Left hindlimb (tissue), 1 donor: ENCODE results near the gene GRID2IP.

Experiments
- DNase-seq: peaks from one replicate; pipeline ENCODE4 v3.0.0-alpha.2; 2018

GRID2IP gene

DNA sequence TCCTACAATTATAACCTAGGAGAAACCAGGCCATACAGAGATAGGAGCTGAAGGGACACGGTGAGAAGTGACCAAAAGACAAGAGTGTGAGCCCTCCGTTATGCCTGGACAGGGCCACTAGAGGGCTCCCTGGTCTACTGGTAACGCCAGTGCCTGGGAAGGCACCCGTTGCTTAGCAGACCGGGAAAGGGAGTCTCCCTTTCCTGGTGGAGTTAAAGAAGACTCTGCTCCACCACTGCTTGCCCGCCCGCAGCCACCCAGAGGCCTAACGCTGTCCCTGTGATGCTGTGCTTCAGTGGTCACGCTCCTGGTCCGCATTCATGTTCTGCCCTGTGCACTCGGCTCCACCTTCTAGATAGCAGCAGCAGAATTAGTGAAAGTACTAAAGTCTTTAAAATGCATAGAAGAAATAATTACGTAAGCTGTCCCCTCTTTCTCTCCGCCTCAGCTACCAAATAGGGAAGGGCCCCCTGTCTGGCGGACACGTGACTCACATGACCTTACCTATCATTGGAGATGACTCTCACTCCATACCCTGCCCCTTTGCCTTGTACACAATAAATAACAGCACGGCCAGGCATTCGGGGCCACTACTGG, 34.8 kb downstream of the GRID2IP start:
- DNase-seq = peak; percentile 85

DNA sequence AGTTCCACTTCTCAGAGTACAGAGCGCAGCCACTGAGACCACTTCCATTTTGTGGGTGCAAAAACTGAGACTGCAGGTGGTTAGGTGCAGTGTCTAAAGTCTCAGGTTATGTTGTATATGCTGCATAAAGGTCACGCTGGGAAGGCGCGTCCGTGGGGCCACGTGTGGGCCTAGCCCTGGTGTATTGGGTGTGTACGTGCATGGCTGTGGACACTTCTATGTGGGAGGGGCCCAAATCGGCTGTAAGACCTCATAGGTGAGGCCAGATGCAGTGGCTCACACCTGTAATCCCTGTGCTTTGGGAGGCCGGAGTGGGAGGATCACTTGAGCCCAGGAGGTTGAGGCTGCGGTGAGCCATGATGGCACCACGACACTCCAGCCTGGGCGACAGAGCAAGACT, 37.7 kb downstream of the GRID2IP start:
- DNase-seq = no peak

DNA sequence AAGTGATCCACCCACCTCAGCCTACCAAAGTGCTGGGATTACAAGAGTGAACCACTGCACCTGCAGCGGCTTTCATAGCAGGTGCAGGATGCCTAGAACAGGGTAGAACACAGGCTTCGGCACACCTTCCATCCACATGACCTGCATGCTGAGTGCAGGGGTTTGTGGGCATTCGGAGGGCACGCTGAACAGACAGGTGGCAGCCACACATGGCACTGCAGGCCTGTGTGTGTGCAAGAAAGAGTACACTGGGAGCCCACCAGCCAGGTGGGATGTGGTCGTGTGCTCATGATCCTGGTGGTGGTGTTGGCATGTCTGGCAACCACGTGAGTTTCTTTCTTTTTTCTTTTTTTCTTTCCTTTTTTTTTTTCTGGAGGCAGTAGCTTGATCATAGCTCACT, 38.4 kb downstream of the GRID2IP start:
- no peak for DNase-seq

DNA sequence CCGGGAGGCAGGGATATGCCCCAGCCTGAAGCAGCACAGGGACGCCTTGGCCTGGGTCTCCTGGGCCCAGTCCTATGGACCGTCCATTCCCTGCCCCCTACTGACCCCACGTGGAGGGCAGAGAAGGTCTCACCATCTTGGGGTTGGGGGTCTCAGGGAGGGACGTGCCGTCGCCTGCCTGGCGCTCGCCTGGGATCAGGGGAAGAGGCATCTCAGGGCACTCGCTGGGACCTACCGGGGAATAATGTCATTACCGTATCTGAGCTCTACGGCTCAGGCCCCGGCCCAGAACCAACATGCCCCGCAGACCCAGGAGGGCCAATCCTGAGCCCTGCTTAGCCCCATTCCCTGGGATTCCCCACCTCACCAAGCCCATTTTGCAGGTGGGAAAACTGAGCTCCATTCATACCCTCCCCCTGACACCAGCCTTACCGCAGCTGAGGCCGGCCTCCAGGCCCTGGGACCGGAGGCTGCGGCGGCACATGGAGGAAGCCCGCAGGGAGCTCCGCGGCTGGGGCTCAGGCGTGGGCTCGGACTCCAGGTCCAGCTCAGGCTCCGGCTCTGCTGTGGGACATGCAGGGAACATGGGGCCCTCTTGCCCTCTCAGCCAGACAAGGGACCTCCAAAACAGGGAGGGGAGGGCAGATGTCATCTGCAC, 40.7 kb downstream of the GRID2IP start:
- DNase-seq = no peak

DNA sequence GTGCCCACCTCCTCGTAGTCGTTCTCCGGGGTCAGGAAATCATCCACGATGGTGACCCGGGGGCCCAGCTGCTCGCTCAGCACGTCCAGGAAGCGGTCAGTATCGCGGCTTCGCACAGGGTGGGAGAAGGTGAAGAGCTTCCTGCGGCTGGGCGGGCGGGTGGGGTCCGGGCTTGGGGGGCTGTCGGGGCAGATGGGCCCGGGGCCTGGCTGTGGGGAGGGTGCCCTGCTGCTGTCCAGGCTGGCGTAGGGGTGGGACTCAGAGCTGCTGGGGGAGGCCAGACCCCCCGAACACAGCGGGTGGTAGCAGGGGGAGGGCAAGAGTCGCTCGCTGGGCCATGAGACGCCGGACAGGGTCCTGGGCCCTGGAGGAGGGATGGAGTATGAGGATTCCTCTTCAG, 42.3 kb downstream of the GRID2IP start:
- no peak for DNase-seq

- DNase-seq = no peak
Measured at GRCh38 chr7:6508539-6508938, 42.7 kb downstream of the GRID2IP start.

DNA sequence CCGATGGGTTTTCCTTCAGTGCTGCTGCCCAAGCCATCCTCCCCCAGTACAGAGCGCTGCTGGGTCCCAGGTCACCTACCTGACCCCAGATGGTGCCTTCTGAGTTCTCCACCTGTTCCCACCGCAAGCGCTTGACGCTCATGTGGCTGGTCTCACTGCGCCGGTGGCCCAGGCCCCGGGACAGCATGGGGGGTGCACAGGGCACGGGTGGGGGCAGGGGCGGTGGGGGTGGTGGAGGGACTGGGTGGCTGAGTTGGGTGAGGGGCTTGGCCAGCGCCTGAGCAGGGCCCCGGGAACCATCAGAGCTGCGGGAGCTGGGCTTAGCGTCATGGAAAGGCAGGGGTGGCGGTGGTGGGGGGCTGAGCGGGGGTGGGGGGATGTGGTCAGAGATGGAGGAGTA, 43.4 kb downstream of the GRID2IP start:
- no peak for DNase-seq

GRCh38 chr7:6505685-6506559, 45.3 kb downstream of the GRID2IP start:
- DNase-seq = no peak

DNA sequence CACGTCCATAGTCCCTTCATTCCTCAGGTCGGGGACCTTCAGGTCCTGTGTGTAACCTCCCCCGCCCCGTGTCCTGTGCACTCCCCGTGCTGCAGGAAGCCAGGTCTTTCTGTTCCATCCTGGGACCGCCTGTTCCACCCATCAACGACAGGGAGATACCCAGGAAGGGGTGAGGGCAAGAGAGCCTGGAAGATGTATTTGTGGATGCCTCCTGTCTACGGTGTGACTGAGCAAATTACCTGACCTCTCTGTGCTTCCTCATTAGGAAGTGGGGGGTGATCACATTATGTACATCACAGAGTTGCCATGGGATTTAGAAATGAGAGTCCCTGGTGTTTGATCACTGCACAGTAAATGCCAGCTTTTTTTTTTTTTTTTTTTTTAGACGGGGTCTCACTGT, 46.3 kb downstream of the GRID2IP start:
- DNase-seq = no peak

DNA sequence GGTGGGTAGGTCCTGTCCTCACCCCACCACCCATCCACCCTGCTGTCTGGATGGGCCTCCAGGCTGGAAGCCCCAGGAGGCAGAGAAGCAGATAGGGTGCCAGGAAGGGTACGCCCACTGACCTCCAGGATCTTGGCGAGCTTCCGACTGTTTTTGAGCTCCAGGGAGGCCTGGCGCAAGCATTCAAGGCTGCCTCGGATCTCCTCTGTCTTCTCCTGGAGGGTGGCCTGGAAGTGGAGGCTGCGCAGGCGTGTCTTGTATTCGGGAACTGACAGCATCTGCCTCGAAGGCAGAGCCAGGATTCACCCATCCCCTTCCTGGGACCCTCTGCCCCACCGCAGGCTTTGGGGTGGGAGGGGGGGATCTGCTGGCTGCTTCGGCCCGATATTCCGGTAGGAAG, 48.4 kb downstream of the GRID2IP start:
- DNase-seq = no peak

DNA sequence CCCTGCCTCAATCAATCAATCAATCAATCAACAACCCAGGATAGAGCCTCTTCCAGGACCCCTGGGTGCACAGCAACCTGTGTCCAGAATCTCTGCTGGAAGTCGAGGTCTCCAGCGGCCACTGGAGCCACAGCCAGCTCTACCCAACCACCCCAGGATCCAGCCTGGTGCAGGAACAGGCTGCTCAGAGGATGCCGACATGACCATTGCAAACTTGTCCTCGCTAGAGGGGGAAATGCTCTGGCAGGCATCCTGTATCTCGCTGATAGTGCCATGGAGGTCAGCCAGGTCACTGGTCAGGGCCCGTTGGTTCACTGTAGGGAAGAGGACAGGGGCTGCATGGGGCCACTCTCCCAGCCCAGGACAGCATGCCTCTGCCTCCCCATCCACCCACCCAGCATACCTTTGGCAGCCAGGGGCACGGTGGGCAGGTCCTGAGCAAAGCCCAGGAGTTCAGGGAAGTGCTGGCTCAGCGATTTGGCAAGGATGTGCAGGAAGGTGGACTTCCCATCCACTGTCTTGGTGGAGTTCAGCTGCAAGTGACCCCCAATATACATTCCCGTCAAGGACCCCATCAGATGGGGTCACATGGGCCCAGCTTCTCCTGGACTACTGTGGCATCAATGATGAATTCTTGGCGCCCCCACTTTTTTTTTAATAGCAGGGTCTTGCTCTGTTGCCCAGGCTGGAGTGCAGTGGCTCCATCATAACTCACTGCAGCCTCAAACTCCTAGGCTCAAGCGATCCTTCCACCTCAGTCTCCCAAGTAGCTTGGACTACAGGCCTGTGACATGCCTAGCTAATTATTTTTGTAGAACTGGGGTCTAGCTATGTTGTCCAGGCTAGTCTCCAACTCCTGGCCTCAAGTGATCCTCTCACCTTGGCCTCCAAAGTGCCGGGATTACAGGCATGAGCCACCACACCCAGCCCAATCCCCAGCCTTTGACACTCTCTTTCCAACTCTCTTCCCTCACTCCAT, 49.4 kb downstream of the GRID2IP start:
- DNase-seq = no peak

- DNase-seq = no peak
Measured at GRCh38 chr7:6500691-6501090, 50.6 kb downstream of the GRID2IP start.

DNA sequence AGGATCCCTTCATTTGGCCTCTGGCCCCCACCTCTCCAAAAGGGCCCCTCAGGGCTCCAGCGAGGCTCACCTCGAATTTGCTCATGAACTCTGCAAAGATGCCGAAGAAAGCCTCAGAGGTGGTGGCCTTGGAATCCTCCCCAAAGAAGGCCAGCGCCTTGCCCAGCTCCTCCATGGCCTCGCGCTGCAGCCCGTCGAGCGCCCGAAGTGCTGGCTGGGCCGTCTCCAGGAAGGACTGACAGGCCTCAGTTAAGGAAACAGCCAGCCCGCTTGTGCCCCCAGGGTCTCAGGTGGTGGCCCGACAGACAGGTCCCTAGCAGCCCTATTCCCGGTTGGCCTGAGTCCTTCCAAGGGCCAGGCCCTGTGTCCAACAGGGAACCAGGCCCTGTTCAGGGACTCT, 53.3 kb downstream of the GRID2IP start:
- no peak for DNase-seq

- no peak for DNase-seq
Measured at GRCh38 chr7:6497637-6497905, 53.7 kb downstream of the GRID2IP start.

- no peak for DNase-seq
Measured at GRCh38 chr7:6496842-6497636, 54.2 kb downstream of the GRID2IP start.

DNA sequence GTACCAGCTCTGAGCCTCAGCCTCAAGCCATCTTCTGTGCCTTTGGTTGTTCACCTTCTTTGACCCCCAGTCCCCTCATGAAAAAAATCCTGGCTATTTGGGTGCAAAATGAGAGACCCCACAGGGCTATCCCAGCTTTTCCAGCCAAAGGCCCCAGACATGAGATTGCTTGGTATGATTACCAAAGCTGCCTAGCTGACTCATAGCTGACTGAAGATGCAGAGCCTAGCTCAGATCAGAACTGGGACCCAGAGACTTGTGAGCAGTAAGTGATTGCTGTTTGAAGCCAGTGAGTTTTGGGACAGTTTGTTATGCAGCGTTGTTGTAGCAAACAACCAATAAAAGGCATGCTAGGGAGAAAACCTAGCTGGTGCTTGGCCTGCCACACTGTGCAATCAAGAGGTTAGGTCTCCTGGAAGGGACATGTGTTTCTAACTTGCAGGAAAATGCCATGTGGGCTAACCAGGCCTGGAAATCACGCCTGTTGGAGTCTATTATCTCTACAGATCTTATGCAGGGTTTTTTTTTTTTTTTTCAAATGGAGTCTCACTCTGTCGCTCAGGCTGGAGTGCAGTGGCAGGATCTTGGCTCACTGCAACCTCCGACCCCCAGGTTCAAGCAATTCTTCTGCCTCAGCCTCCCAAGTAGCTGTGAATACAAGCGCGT, 55.5 kb downstream of the GRID2IP start:
- DNase-seq = no peak

GRCh38 chr7:6494365-6494764, 56.9 kb downstream of the GRID2IP start:
- DNase-seq = no peak

DNA sequence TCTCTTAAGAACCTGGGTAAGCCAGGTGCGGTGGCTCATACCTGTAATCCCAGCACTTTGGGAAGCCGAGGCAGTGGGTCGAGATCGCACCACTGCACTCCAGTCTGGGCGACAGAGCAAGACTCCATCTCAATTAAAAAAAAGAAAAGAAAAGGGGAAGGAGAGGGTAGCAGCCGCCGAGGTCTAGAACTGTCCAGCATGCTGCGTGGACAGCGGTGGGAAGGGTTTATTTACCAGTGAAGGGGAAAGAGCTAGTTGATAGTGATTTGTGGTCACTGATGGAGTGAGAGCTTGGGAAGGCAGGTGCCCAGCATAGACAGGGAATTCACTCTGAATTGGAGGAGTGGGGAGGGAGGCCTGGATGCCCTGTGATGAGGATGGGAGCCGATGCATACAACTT, 60.1 kb downstream of the GRID2IP start:
- DNase-seq = no peak

DNA sequence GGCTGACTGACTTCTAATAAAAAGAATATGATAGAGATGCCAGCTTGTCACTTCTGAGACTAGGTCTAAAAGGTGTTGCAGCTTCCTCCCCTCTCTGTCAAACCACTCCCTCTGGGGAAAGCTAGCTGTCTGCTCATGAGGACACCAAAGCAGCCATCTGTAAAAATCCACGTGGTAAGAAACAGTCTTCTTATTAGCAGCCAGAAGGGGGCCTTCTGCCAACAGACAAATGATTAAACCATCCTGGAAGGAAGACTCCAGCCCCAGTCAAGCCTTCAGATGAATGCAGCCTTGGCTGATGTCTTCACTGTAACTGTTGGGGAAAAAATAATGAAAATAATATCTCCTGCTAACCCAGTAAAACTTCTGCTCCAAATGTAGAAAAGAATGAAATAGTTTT, 61.6 kb downstream of the GRID2IP start:
- no peak for DNase-seq

DNA sequence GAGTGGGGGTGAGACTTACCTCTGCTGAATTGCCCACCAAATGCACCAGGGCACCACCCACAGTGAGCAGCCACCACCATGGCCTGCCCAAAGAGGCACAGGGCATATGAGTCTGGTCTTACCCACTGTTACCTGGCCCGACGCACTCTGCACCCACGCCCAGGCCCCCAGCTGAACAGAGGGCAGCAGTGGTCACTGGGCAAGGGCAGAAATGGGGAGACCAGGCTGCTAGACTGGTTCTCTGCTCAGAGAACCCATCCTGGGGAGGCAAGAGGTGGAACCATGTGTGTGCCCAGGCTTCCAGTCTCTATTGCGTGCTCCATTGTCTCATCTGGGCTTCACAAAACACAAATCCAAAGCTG, 64.1 kb downstream of the GRID2IP start:
- no peak for DNase-seq

- DNase-seq = no peak
Measured at GRCh38 chr7:6486438-6487183, 64.7 kb downstream of the GRID2IP start.
